Measurements from ENCODE around the gene GRID1.

- TF ChIP-seq POLR2A (IDR thresholded peaks at IDR 0.05) (no peak), CTCF (IDR thresholded peaks at IDR 0.05) (no peak)
These were observed 753.8 kb downstream of the GRID1 start for GRCh38 chr10:85612833-85613232.

Data from lower leg skin (tissue), 3 donors.